NK-92 treated with Interleukin-12 subunit alpha and Interleukin-12 subunit beta, amount 100 ng/mL, for 24 hours (cell line): Measurements from ENCODE around the gene TMTC3.
"Not testable (repeated sequence)": the region's sequence is repeated elsewhere in the genome, so short reads cannot be mapped to it uniquely, and the experiment has no call there.

Experiments used
- DNase-seq: peaks from one replicate; lab custom pipeline; 2025; lab: John Stamatoyannopoulos, UW

The TMTC3 gene

DNA sequence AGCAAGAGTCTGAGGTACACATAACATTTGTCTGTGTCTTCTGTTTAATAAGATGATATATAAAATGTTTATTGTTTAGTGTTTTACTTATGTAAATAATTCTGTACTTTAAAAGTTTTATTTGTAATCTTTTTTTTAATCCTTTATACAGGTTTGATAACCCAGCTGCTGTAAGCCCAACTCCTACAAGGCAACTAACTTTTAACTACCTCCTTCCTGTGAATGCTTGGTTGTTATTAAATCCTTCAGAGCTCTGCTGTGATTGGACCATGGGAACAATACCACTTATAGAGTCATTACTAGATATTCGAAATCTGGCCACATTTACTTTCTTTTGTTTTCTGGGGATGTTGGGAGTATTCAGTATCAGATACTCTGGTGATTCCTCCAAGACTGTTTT is 24.1 kb downstream of the TMTC3 start:
- no peak for DNase-seq

DNA sequence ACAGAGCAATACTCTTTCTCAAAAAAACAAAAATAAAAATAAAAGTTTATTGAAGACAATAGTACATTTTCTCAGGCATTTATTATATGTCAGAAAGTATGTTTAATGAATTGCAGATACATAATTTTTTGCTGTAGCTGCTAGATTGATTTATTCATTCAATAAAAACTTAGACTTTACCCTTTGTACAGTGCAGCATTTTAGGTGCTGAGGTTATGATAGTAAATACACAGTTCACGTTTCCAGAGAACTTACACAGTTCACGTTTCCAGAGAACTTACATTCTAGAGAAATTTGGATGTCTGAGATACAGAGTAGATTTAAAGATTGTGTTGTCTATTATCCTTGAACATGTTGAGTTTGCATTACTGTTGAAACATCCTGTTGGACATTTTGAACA is 25.3 kb downstream of the TMTC3 start:
- DNase-seq = no peak

DNA sequence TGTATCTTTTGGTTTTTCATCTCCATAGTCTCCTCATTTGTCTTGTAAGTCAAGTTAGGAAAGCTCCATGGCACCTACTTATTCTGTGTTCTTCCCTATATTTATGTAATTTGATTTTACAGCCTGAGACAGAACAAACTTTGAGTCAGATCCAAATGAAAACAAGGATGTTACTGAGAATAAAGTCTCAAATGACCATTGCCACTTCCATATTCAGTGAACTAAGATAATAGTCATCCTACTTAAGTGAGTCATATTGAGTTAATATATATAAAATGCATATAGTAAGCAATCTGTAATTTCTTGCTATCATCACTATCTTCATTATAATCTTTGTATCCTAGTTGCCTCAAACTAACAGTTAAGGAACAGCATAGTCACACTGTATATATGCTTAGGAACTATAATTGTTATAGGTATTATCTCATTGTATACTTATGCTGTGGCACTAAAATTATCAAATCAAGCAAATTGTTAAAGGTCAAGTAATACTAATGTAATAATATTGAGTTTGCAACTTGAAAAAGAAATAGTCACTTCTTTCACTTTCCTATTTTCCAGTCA is 30.8 kb downstream of the TMTC3 start:
- DNase-seq = no peak

DNA sequence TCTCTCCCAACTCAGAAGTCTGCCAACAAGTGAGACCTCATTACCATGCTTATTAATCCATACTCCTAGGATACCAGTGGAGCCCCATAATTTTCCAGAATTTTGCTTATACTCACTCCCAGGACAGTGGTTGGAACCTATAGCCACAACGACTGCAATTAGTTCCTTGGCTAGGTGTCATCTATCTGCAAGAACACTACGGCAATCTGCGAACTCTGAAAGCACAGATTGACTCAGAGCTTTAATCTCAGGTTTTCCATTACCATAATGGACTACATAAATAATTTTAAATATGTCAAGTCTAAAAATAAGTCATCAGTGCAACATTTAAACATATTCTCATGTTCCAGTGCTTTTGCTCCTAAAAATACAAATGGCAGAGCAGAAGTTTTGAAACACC is 33.4 kb downstream of the TMTC3 start:
- no peak for DNase-seq

DNA sequence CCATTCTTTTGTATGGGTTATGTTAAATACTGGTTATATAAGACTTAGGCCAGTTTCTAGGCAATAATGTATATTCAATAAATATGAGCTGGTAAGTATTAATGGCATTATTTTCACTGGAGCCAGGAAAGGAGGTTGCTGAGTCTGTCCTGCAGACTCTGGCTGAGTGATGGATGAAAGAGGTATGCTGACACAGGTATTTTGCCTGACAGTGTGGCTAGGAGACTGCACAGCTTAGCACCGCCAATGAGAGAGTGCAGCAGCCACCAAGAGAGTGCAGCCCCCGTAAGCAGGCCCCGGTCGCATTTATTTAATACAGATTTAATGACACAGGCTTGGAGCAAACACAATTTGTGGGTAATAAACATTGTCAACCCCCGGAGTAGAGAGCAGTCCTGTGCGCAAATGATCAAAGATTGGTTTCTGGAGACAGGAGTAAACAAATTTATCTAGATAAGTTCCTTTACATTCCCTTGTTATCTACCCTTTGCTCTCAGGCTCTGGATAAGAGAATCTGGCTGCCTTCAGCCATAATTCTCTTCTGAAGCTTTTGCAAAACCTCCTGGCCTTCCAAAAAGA is 37.4 kb downstream of the TMTC3 start:
- DNase-seq = no peak

DNA sequence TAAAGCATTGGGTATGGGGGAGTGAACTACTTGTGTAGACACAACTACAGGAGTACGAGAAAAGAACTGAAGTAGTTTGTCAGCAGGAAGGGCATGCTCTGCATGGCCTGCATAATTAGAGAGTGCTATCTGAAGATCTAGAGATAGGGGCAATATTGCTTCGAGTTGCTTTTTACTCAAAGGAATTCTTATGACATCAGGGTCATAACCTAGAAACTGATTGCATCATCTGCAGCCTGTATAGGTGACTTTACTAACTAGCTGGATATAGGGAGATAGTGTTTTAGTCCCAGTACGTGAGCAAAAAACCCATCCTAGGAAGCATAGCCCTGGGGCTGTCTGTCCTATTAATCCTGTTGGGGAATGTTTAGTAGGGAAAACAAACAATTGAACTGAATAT is 39.8 kb downstream of the TMTC3 start:
- no peak for DNase-seq

DNA sequence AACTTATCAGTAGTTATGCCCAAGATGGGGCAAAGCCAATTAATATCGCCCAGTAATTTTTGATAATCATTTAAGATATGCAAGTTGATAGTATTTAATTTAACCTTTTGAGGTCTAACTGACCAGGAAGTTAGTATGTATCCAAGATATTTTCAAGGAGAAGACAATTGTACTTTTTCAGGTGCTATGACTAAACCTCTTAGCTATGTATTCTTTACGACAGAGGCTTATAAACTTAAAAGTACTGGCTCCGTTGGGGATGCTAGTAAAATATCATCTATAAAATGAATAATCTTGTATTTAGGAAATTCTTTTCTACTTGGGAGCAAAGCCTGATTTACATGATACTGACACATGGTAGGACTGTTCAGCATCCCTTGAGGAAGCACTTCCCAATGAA is 40.3 kb downstream of the TMTC3 start:
- no peak for DNase-seq

DNA sequence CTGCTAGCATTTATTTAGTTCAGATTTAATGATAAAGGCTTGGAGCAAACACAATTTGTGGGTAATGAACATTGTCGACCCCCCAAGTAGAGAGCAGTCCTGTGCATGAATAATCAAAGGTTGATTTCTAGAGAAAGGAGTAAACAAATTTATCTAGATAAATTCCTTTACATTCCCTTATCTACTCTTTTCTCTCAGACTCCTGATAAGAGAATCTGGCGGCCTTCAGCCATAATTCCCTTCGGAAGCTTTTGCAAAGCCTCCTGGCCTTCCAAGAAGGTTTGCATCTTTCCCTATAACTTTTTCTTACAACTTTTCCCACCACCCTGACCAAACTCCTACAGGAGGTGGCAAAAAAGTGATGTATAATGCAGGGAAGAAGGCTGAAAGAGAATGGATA is 42.1 kb downstream of the TMTC3 start:
- DNase-seq = no peak

DNA sequence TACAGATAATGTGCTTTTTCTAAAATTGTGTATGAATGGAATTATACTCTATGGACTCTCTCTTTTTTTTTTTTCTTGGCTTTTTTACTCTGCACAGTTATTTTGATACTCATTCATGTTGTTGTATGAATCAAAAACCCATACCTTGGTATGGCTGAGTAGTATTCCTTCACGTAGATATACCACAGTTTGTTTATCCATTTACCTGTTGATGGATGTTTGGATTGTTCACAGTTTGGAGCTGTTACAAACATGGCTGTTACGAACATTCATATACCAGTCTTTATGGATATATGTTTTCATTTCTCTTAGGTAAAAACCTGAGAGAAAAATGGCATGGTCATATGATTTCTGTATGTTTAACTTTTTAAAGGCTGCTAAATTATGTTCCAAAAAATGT is 43.2 kb downstream of the TMTC3 start:
- DNase-seq = no peak

DNA sequence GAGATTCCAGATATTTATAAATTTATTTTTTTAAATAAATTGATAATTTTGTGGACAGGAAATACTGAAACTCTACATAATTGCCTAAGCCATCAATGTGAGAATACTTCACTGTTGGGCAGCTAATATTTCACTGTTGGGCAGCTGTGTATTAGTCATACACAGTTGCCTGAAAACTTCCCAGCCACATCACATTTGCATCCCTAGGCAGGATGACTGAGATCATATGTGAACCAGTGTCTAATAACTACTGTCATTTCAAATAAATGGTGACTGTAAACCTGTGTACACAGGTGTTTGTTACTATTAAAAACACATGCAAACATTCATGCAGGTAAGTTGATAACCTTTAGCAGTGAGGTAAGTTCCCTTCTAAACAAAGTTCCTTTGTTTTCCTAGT is 43.9 kb downstream of the TMTC3 start:
- DNase-seq = no peak

DNA sequence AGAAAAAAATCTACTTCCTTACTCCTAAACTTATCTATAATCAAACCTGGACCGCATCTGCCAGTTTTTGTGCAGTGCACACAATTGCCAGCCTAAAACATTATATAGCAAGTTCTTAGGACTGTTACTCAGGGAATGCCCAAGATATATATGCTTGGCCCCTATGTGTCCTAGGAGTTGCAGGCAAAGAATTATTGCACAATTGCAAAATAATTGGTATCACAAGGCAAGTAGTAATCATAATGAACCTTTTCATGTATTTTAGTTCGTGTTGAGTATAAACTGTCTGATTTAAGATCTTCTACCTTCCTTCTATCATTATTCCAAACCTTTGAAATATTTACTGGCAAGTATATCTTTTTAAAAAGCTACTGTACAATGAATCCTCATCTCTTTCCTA is 45.5 kb downstream of the TMTC3 start:
- DNase-seq = no peak

DNA sequence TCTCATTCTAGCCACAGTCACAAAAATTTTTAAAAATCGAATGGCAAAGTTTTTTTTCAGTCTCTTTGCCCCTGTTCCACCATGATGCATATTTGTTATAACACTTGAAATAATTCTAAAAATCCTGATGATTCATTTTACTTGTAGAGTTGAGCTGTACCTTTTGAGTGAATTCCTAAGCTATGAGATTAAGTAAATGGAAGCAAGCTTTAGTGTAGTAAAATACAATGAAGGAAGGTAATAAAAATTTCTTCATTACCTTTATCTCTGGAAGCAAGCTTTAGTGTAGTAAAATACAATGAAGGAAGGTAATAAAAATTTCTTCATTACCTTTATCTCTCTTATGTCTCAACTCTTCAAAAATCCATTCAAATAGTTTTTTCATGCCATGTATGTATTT is 46.1 kb downstream of the TMTC3 start:
- no peak for DNase-seq

DNA sequence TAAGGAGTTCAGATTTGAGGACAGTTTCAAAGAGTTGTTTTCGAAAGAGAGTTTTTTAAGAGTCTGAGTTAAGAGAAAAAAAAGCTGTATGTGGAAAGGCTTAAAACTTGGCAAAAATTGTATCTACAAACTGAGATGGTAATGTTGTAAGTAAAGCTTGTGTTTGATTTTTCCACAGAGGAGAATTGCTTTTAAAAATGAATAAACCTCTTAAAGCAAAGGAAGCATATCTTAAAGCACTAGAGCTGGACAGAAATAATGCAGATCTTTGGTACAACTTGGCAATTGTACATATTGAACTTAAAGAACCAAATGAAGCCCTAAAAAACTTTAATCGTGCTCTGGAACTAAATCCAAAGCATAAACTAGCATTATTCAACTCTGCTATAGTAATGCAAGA is 50.3 kb downstream of the TMTC3 start:
- no peak for DNase-seq

DNA sequence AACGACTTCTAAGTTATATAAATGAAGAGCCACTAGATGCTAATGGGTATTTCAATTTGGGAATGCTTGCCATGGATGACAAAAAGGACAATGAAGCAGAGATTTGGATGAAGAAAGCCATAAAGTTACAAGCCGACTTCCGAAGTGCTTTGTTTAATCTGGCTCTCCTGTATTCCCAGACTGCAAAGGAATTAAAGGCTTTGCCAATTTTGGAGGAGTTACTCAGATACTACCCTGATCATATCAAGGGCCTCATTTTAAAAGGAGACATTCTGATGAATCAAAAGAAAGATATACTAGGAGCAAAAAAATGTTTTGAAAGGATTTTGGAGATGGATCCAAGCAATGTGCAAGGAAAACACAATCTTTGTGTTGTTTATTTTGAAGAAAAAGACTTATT is 52.8 kb downstream of the TMTC3 start:
- DNase-seq = no peak

DNA sequence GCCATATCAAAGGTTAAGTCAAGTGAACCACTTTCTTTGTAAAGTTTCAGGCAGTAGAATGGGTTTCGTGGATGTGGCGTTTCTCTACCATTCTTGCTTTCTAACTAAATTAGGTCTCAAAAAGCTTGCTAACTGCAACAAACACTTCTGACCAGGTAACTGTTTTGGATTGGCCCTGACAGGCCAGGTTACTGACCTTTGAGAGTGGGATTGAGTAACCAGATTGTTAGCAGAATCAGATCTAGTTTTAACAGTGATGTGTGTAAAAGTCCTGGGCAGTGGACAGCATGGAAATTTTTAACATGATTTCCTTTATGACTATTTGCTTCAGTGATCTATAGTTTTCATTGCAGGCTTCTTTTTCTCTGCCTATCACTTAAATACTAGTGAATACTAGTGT is 57.9 kb downstream of the TMTC3 start:
- DNase-seq = no peak

DNA sequence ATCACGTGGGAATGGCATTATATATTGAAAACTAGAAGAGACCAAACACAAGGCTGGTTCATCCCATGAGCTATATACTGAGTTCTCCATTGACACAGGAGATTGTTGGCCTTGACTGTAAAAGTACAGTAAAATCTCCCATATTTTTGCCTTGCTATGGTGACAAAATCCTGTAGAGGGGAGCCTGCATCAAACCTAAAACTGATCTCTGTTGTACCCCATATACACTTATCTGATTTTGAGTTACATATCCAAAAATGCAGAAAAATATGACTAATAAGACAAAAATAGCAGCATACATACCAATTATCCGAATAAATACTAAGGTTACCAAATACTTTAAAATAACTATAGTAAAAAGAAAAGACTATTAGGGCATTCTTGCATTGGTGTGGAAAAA is 60.4 kb downstream of the TMTC3 start:
- DNase-seq = no peak

DNA sequence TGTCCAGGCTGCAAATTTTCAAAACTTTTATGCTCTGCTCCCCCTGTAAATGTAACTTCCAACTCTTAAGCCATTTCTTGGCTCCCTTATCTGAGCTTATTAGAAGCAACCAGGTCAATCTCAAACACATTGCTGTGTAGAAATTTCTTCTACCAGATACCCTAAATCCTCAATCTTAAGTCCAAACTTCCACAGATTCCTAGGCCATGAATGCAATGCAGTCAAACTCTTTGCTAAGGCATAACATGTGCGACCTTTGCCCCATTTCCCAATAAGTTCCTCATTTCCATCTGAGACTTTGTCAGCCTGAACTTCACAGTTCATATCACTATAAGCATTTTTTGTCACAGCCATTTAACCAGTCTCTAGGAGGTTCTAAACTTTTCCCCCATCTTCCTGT is 64.5 kb downstream of the TMTC3 start:
- no peak for DNase-seq

DNA sequence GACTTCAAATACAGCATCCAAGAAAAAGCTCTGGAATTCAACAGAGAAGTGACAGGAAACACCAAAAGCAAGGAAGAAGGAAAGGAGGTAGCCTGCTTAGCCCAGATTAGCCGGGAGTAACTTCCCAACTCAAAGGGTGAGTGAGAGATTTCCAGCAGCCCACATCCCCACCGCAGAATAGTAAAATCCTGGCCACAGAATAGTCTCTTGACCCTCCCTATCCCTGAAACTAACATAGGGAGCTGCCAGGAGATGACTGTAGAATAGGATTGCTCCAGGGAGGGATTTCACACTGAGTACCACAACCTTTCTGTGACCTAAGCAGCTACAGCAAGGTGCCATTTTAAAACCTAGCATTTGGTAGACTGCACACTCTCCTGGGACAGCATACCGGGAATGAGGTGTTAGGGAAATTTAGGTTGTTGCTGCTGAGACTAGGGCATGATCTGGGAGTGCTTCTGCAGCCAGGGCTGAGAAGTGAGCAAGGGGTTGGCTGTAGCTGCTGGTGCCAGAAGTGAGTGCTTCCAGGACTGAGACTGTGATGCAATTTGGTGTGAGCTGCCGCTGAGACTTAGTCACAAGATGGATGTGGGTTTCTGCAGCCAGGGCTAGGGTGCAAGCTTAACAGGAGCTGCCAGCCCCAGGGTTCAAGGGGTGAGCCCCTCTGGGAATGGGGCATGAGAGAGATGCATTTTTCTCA is 66.0 kb downstream of the TMTC3 start:
- no peak for DNase-seq

DNA sequence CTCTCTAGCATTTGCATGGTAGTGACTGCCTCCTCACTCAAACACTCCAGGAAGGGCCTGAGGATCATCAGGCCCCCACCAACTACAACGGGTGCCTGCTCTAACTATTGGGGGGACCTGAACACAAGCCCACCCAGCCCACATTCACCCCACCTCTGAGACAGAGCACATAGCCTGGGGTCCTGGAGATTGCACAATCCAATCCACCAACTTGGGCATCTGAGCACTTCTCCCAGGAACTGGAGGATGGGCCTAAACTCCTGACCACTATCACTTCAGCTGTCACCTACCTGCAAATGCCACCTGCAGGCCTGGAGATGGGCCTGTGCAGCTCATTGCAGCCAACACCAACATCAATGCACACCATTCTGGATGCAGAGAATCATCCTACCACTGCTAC is 66.6 kb downstream of the TMTC3 start:
- DNase-seq = no peak

DNA sequence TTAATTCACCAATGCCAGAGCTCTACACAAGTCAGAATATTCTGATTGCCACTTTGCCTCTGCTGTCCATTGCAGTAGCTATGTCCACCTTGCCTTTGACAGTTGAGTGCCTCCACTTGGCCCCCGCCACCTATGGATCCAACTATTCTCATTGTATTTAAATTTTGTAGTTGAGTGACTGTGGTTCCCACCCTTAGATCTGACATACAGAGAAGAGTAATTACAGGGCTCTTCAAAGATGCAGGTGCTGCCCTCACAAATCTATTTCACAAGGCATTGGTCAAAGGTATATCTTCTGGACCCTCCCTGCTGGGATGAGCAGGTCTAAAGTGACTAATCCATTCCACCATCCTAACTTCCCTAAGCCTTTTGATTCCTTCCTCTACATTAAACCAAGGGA is 68.2 kb downstream of the TMTC3 start:
- not testable (repeated sequence) for DNase-seq

DNA sequence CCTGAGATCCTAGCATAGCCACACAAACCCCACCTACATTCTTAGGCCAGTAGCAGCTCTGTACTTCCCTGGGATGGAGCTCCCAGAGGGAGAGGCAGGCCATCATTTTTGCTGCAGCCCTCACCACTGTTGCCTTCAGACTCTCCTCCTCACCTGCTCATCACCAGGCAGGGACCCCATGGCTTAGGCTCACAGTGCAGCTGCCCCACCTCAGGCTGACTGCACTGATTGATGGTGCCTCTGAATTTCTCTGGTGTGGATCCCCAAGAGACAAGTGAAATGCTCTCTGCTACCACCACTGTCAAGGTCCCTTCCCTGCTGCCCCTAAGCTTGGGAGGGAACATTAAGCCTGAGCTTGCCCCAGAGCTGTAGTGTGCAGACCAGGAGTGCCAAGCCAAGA is 76.2 kb downstream of the TMTC3 start:
- no peak for DNase-seq

DNA sequence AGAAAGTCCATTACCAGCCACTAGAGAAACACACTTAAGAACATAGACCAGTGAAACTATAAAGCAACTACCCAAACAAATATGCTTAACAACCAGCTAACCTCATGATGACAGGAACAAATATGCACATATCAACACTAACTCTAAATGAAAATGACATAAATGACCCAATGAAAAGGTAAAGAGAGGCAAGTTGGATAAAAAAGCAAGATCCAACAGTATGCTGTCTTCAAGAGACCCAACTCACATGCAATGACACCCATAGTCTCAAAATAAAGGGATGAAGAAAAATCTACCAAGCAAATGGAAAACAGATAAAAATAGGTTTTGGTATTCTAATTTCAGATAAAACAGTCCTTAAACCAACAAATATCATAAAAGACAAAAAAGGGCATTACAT is 77.8 kb downstream of the TMTC3 start:
- DNase-seq = no peak

DNA sequence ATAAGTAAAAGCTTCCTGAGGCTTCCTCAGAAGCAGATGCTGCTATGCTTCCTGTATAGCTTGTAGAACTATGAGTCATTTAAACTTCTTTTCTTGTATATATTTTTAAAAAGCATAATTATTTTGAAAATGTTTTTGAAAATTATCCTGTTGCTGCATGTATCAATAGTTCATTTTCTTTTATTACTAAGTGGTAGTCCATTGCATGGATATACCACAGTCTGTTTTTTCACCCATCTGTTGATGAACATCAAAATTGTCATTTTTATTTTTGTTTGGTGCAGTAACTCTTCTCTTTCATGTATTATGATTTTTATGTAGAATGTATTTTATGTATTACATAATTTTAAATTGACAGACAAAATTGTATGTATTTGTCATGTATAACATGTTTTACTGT is 81.4 kb downstream of the TMTC3 start:
- DNase-seq = no peak

DNA sequence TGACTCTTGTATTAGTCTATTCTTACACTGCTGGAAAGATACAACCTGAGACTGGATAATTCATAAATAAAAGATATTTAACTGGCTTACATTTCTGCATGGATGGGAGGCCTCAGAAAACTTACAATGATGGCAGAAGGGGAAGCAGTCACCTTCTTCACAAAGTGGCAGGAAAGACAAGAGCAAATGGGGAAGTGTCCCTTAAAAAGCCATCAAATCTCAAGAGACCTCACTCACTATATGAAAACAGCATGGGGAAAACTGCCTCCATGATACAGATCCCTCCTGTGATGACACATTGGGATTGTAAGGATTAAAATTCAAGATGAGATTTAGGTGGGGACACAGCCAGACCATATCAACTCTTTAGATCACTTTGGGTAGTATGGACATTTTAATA is 83.7 kb downstream of the TMTC3 start:
- DNase-seq = no peak
